Retina (tissue), 1 donor: ENCODE data around the gene TEKT5.
A peak's percentile ranks its signal among the peaks of the same experiment; 100 is the strongest.

Experiments used
- DNase-seq: peaks from one replicate; pipeline ENCODE4 v3.0.0-alpha.2; 2016

Gene TEKT5

DNA sequence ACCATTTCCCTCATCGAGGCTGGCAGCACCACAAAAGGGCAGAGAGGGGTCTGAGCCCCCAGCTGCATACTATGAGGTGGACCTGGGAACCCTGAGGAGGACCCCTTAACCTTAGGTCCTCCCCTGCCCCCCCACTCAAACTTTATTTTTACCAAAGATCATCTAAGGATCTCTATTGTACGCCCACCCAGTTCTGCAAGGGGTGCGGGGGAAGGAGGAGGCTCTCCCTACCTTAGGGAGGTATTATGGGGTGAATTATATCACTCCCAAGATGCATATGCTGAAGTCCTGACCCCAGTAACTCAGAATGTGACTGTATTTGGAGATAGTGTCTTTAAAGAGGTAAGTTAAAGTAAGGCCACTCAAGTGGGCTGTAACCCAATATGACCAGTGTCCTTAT lies 87.6 kb downstream of the TEKT5 start:
- no peak for DNase-seq

DNA sequence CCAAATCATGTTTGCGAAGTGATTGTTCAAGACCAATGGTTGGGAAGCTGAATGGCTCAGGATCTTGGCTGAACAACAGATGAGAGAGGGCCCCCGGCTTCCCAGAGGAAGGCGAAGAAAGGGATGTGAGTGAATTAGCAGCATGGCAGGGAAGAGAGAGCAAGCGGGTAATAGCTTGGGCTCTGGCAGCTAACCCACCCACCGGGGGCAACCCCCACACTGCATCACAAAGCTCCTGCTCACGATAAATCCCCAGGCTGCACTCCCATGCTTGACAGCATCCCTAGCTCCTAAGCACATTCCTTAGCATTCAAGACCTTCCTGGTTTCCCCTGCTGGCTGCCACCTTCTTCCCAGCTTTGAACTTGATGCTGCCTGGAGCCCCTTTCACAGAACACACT lies 88.1 kb downstream of the TEKT5 start:
- no peak for DNase-seq

DNA sequence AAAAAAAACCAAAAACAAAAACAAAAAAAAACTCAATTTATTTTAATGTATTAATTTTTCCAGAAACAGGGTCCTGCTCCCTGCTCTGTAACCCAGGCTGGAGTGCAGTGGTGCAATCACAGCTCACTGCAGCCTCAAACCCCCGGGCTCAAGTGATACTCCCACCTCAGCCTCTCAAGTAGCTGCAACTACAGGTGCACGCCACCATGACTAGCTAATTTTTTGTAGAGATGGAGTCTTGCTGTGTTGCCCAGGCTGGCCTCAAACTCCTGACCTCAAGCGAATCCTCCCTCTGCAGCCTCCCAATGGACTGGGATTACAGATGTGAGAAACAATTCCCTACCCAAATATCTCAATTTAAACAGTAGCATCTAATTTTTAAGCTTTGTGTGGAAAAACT lies 89.1 kb downstream of the TEKT5 start:
- no peak for DNase-seq

GRCh38 chr16:10601444-10602408 lies 93.0 kb downstream of the TEKT5 start:
- DNase-seq, result no peak

- no peak for DNase-seq
These were observed 93.8 kb downstream of the TEKT5 start for GRCh38 chr16:10600782-10601443.

DNA sequence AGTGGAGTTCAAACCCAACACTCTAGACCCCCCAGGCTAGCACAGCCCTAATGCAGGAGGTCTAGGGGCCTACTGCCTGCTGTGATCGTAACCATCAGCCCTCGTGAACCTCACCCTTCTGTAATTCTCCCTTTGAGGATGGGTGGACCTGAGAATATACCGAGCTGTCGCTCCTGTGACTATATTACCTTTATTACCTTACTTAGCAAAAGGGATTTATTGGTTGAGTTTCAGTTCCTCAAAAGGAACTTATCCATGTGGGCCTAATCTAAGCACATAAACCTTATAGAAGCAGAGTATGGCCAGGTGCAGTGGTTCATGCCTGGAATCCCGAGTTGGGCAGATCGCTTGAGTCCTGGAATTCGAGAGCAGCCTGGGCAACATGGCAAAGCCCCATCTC lies 95.1 kb downstream of the TEKT5 start:
- no peak for DNase-seq

- no peak for DNase-seq
These were observed 96.6 kb downstream of the TEKT5 start for GRCh38 chr16:10598157-10598556.

DNA sequence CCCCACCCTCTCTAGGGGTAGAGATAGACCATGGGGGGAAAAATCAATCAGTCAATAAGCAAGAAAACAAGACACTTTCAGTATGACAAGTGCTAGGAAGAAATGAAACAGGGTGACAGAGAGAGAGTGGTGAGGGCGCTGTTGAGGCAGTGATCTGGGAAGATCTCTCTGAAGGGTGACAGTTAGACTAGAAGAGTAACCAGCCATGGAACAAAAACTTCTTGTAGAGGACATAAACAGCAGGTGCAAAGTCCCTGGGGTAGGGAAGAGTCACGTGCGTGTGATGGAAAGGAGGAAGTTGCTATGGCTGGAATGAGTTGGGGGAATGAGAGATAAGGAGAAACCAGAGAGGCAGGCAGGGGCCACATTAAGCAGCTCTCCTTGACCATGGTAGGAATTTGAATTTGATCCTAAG lies 97.5 kb downstream of the TEKT5 start:
- no peak for DNase-seq

GRCh38 chr16:10594312-10594950 lies 100.3 kb downstream of the TEKT5 start:
- DNase-seq, result no peak

DNA sequence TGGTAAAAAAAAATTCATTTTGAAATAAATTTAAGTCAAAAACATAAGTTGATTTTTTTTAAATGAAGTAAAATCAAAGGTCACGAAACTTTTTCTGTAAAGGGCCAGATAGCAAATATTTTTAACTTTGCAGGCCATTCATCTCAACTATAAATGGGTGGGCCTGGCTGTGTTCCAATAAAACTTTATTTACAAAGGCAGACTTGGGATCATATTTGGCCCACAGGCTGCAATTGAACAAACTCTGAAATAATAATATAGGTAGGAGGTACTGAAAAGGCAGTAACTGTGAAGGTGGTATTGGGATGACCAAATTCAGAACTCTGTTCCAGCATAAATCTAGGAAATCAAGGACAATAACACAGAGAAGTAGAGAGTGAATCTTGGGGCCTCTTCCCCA lies 102.1 kb downstream of the TEKT5 start:
- DNase-seq, result no peak

DNA sequence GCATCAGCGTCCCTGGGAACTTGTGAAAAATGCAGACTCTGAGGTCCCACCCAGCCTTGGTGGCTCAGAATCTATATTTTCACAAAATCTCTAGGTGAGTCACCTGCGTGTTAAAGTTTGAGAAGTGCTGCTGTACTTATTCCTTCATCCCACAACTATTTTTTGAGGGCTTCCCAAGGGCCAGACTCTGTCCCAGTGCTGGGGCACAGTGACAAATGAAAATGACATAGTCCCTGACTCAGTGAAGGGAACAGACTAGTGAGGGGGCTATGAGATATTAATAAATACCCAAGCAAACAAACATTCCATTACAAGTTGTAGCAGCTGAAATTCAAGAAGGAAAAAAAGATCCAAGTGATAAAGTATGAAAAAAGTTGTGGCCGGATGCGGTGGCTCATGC lies 104.4 kb downstream of the TEKT5 start:
- no peak for DNase-seq

DNA sequence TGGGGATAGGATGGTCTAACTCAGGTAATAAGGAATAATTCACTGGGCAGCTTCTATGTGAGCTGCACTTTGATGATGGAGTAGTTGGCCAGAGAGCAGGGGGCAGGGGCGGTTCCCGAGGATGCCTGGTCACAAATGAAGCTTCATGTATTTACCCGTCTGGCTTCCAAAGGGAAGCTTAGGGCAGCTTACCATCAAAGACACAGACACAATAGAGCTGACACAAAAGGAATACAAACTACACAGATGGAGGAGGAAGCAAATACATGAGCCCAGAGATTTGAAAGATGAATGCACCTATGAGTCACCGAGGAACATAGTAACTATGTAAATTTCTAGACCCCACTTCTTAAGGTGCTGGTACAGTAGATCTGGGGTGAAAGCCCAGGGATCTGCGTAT lies 105.6 kb downstream of the TEKT5 start:
- no peak for DNase-seq

DNA sequence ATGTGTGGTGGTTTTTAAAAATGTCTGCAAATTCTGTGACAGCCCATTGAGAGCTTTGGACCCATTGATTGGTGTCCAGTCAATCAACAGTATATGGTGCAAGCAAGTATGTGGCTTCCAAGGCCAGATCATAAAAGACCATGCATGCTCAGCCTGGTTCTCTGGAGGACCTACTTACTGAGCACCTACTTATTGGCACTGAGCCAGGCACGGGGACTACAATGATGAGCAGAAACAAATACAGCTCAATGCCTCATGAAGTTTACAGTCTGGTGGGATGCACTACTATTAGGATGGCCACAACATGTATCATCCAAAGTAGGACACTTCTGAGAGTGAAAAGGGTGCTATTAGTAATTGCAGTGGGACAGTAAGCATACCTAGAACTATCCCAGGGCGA lies 107.1 kb downstream of the TEKT5 start:
- no peak for DNase-seq

- no peak for DNase-seq
These were observed 109.7 kb downstream of the TEKT5 start for GRCh38 chr16:10584981-10585438.

- no peak for DNase-seq
These were observed 111.5 kb downstream of the TEKT5 start for GRCh38 chr16:10583269-10583668.

GRCh38 chr16:10581507-10581906 lies 113.2 kb downstream of the TEKT5 start:
- no peak for DNase-seq

GRCh38 chr16:10580883-10581247 lies 113.9 kb downstream of the TEKT5 start:
- no peak for DNase-seq

DNA sequence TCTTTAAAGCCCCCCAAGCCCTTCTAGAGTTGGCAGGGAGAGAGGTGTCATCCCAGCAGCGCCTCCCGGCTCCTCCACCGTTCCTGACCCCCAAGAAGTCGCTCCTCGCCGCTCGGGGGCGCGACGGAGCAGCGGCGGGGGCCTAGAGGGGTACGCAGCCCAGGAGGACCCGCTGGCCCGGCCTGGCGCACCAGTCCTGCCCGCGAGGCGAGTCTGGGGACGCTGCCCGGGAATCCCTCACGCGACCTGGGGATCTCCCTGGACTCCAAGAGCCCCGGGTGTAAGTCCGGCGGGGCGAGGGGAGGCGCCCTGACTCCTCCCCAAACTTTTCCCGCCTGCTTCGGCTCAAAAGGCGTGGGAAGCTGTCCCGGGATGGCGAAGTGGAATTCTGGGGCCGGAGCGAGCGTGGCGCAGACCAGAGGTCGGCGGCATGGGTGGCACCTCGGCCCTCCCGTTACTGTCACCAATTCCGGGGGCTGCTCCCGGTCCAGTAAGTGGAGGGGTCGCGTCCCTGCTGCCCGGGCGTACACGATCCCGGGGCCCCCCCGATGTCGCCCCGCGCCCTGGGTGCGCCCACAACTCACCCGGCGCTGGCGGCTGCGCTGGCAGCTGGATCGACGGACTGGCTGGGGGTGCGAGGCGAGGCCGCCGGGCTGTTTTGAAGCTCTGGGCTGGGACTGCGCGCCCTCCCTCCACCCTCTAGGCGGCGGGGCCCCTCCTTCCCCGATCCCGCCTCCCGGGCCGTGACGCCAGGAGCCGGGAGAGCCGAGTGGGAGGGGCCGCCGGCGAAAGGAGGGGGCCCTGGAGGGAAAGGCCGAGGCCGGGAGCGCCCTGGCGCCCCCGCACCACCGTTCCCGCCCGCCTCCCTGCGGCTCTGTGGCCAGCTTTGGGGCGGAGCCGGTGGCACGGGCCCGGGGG lies 114.5 kb downstream of the TEKT5 start, which contains the start of gene EMP2:
Gene EMP2 (minus strand): TSS at position 634 of the 918 bp plus-strand sequence. CDS start 32,981 bp downstream, outside the sequence.
- DNase-seq, result peak; percentile 85

DNA sequence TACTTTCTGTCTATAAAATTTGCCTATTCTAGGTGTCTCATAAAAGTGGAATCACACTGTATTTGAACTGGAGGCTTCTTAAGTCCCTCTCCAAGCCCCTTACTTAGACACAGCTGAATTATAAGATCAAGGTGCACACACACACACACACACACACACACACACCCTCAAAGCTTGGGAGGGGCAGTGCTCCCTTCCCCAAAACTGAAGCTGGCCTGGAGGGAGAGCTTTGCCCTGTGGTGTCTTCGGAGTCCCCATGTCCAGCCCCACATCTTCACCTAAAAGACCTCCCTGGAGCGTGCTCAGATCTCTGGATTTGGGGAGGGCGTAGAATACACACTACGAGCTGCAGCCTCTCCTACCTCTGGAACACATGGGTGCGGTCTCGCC lies 115.2 kb downstream of the TEKT5 start:
- DNase-seq, result no peak

DNA sequence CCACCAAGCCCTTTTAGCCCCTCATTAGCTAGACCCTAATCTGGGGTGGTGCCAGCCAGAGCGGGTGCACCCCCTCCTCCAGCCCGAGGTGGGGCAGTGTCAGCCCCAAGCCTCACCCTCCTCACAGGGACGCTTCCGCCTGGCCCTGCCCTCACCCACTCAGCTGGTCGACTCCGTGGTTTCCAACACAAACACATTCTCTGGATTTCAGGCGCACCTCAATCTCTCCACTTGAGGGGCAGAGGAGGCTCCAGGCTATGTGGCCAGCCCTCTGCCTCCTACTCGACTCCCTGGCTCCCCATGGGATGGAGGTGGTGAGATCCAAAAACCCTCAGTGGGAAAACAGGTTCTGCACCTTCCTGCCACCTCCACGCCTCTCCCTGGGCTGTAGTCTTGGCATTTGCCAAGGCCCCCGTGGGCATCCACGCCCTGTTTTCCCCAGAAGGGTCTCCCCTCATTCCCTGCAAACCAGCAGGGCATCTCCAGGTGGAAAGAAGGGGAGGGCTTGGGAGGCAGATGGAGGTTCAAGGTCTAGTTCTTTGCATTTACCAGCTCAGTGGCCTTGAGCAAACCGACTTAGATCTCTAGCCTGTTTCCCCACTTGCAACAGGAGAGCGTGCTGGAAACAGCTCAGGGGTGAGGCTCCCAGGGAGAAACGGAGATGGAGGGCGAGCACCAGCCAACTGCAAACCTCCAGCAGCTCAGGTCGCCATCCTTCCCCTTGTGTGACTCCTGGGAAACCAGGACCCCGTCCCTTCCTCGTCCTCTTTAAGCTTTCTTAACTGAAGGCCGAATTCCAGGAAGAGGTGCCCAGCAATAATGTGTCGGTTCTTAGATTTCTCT lies 116.0 kb downstream of the TEKT5 start:
- DNase-seq, result peak; percentile 17
